Transverse colon (tissue), 4 donors: ENCODE data around the gene MCM3AP. TPM values are rescaled to one million over a fixed set of nuclear protein-coding genes. Genes with fewer than 3 reads are reported as not detected.

ENCODE experiments used
- DNase-seq: peaks from one replicate; pipeline ENCODE4 v3.0.0-alpha.2; 2019
- H3K27ac ChIP-seq, 4 donors: fragments of 200-600 bp; sonication (generic); 2 replicates each; pipeline ENCODE4 v1.5.1; 2016 to 2018; ENCODE audit warnings: inconsistent platforms in 4 of 4
- H3K27me3 ChIP-seq: fragments of 200-600 bp; sonication (generic); 2 replicates; pipeline ENCODE4 v1.5.1; 2017; ENCODE audit warnings: inconsistent platforms
- H3K36me3 ChIP-seq, 4 donors: fragments of 200-600 bp; sonication (generic); 2 replicates each; pipeline ENCODE4 v1.5.1; 2017 to 2019; ENCODE audit warnings: inconsistent platforms in 4 of 4
- H3K4me1 ChIP-seq, 4 donors: fragments of 200-600 bp; sonication (generic); 2 replicates each; pipeline ENCODE4 v1.5.1; 2017 to 2020; ENCODE audit warnings: inconsistent platforms in 4 of 4
- H3K4me3 ChIP-seq, 4 donors: fragments of 200-600 bp; sonication (generic); 1 replicate in 1 of 4; 2 replicates in 3 of 4; pipeline versions ENCODE4 v1.5.1 to v1.6.1; 2017 to 2019; ENCODE audit warnings: inconsistent platforms in 4 of 4
- H3K9me3 ChIP-seq, 2 donors: fragments of 200-600 bp; sonication (generic); 2 replicates each; pipeline ENCODE4 v1.5.1; 2017 to 2019; ENCODE audit warnings: inconsistent platforms in 2 of 2
- EP300 ChIP-seq: sonication (generic); formaldehyde crosslinking; IDR thresholded peaks from one replicate; pipeline ENCODE4 v1.6.1; 2017; ENCODE audit warnings: antibody characterized with exemption, low read depth
- POLR2A ChIP-seq: fragments of 450-650 bp; IDR thresholded peaks from one replicate; pipeline ENCODE4 v1.6.1; 2016; ENCODE audit warnings: antibody characterized with exemption, mild to moderate bottlenecking, moderate library complexity
- POLR2AphosphoS5 ChIP-seq, 3 donors: sonication (generic); formaldehyde crosslinking; IDR thresholded peaks; one replicate each; pipeline ENCODE4 v1.6.1; 2016; ENCODE audit warnings: antibody characterized with exemption in 3 of 3
- WGBS, 2 donors: methylation state at CpG; one replicate each; pipeline ENCODE4 v1.1.5; 2018; ENCODE audit warnings: low coverage in 1 of 2; 5-methylcytosine and 5-hydroxymethylcytosine counted together
- in situ Hi-C, 4 donors: fragments of 200-750 bp; cut with MboI; loops; one replicate each; pipeline versions ENCODE4 v1.15.0 to v1.15.1; 2017; ENCODE audit warnings: low sequenced_read_pairs in 3 of 4, low pct_ligation_motif_present in 1 of 4, low pct_unique_long_range_greater_than_20kb in 1 of 4
- intact Hi-C: fragments of 100-400 bp; cut with DNase I; formaldehyde crosslinking; loops from one replicate; pipeline ENCODE4 v1.15.1; 2023; ENCODE audit warnings: low total_unique reads
- total RNA-seq, 4 donors: library from RNA; depleted of rRNA; stranded (reverse); fragments of >200 nt; gene quantifications; one replicate each; pipeline ENCODE4 v1.1.0, GENCODE V29; 2016
- TF ChIP-seq, protein P1 (sequence below), 5 experiments: fragments of 200-600 bp in 3 of 5; fragments of 450-650 bp in 2 of 5; sonication (generic) in 3 of 5; IDR thresholded peaks; 1 replicate in 2 of 5; 2 replicates in 3 of 5; pipeline ENCODE4 v1.5.1; 2016 to 2017; ENCODE audit warnings: antibody characterized with exemption in 5 of 5, inconsistent platforms in 3 of 5, mild to moderate bottlenecking in 2 of 5, moderate library complexity in 1 of 5

MCM3AP gene
- total RNA-seq, 4 donors from 2014 or later = 87.4 to 348 (median 108) TPM

DNA sequence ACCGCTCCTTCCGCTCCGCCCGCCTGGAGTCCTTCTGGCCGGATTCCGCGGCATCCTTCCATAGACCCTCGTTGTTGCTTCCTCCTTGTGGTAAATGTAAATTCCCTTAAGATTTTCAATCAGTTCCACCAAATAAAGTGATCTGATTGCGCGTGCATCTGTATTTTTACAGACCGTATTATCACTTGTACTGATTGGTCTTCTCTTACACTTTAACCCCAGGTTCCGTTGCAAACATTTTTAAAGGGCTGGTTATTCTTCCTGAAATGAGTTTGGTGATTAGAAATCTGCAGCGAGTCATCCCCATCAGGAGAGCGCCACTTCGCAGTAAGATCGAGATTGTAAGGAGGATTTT is 1.2 kb upstream of the MCM3AP start:
- intact Hi-C loops (no loop called here), in situ Hi-C loops (no loop called here)
- Histone ChIP-seq H3K36me3 (peaks cover 0 to 10% (median 2%) of the 10 kb centered on the region in 4 donors), H3K4me1 (peaks cover 20 to 59% (median 50%) of the 10 kb centered on the region in 4 donors), H3K27ac (peak overlapping the region; percentile 98 to 99 (median 98)), H3K9me3 (no peaks in the 10 kb centered on the region), H3K27me3 (no peaks in the 10 kb centered on the region), H3K4me3 (peak overlapping the region; percentile 79 to 92 (median 86))
- TF ChIP-seq, protein P1, sequence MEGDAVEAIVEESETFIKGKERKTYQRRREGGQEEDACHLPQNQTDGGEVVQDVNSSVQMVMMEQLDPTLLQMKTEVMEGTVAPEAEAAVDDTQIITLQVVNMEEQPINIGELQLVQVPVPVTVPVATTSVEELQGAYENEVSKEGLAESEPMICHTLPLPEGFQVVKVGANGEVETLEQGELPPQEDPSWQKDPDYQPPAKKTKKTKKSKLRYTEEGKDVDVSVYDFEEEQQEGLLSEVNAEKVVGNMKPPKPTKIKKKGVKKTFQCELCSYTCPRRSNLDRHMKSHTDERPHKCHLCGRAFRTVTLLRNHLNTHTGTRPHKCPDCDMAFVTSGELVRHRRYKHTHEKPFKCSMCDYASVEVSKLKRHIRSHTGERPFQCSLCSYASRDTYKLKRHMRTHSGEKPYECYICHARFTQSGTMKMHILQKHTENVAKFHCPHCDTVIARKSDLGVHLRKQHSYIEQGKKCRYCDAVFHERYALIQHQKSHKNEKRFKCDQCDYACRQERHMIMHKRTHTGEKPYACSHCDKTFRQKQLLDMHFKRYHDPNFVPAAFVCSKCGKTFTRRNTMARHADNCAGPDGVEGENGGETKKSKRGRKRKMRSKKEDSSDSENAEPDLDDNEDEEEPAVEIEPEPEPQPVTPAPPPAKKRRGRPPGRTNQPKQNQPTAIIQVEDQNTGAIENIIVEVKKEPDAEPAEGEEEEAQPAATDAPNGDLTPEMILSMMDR (IDR thresholded peaks at IDR 0.05) = no peak
- TF ChIP-seq POLR2A (no peak), EP300 (no peak), POLR2AphosphoS5 (IDR thresholded peaks at IDR 0.05) (no peak)
- 0 to 1% methylated on average over 8 to 16 of the region's 16 CpGs for WGBS, 2 donors
- no peak for DNase-seq

DNA sequence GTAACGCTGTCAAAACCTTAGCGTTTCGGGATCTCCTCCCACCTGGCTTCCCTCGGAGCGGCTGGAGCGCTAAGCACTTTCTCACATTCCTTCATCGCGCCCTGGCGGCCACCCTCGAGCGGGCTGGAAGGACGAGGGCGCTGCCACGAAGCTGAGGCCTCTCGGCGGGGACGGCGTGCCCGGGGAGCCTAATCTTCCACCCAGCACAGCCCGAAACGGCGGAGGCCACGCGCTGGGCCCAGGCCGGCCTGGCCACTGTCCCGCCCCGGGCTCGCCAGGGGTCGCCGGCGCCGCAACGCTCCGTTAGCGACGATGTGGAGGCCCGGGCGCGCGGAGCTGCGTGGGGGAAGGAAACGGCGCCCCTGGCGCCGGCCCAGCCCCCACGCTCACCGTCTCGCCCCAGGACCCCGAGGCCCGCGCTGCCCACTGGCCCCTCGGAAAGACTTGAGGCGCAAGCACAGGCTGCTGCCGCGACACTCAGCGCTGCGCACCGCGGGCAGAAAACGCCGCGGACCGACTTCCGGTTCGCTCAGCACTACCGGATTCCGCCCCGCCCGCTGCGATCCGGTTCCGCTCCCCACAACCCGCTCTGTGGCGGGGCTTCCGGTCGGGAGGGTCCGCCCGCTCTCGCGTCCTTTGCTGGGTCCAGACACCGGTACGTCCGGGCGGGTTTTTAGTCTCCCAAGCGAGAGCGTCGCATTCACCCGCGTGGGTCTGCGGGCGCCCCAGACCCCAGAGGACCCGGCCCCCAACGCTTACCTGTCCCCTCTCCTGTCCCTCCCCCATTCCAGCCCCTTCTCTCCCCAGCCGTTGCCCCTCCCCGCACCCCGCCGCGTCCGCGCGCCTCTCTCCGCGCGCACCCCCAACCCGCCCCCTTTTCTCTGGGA is 593 bp upstream of the MCM3AP start, which contains the start of gene YBEY:
TSS of gene YBEY (plus strand) at position 582 of the 887 bp plus-strand sequence. CDS start 572 bp downstream, outside the sequence.
- Histone ChIP-seq H3K4me3 (peak within 1 kb of the TSS; percentile 79 to 92 (median 86)), H3K9me3 (no peaks in the 10 kb centered on the region), H3K27me3 (no peaks in the 10 kb centered on the region), H3K4me1 (peaks cover 24 to 60% (median 55%) of the 10 kb centered on the region in 4 donors), H3K36me3 (peaks cover 0 to 15% (median 4%) of the 10 kb centered on the region in 4 donors), H3K27ac (peak within 1 kb of the TSS; percentile 98 to 99 (median 98))
- TF ChIP-seq POLR2AphosphoS5 (IDR thresholded peaks at IDR 0.05) (peak; percentile 73 to 91 (median 80)), EP300 (no peak), POLR2A (peak; percentile 88)
- TF ChIP-seq, protein P1 (IDR thresholded peaks at IDR 0.05) = peak; percentile 26 to 64 (median 47)
- in situ Hi-C loops = no loop called here
- intact Hi-C loops = no loop called here
- peak; percentile 93 for DNase-seq
- WGBS, 2 donors = 0 to 2% methylated on average over 4 to 56 of the region's 105 CpGs

DNA sequence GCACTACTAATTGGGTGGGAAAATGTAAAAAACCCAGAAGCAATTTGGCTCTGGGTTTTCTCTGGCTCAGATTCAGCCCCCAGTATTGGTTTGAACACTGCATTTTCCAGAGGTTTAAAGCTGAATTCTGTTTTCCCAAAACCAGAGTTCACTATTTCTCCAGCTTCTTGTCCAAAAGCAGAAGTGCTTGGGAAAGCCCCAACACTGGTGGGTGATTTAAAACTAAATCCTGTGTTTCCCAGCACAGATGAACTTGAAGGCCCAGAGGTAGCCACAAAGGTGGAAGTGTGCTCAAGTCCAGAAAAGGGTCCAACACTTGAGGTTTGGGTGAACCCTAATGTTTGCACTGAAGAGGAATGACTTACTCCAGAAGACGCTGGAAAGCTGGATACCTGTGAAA is 678 bp downstream of the MCM3AP start:
- intact Hi-C loops = no loop called here
- no peaks in the 10 kb centered on the region for H3K9me3 ChIP-seq
- H3K4me3 ChIP-seq = peak overlapping the region in 2 of 4 donors; percentile 86 to 92
- peak overlapping the region; percentile 98 to 99 (median 98) for H3K27ac ChIP-seq
- in situ Hi-C loops = no loop called here
- TF ChIP-seq POLR2A = no peak
- TF ChIP-seq, protein P1 (IDR thresholded peaks at IDR 0.05) = no peak
- no peak for TF ChIP-seq EP300
- no peak for TF ChIP-seq POLR2AphosphoS5 (IDR thresholded peaks at IDR 0.05)
- peaks cover 24 to 60% (median 55%) of the 10 kb centered on the region in 4 donors for H3K4me1 ChIP-seq
- no peak for DNase-seq
- H3K36me3 ChIP-seq = peaks cover 0 to 25% (median 8%) of the 10 kb centered on the region in 4 donors
- 69 to 83% methylated on average over 1 of the region's 1 CpG for WGBS, 2 donors
- no peaks in the 10 kb centered on the region for H3K27me3 ChIP-seq

DNA sequence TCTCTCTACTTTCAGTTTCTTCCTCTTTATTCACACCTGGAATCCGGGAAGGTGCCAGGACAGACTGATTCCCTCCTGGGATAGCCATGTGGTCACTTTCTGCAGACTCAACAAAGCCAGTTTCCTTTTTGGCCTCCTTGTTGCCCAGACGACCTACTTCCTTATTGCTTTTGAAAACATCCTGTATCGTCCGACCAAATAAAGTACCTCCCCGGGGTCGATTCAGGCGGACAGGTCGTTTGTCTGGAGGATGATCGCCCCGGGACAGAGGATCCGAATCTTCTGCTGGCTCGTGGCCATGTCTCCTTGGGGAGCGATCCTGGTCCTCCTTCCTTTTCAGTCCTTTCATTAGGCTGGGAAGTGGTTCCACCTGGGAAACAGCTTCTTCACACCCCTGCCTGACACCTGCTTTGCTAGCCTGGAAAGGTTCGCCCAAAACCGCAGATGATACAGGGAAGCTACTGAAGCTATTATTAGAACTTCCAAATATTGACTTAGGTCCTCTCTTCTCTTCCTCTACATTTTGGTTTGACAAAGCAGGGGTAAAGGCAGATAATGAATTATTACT is 1.2 kb downstream of the MCM3AP start:
- Histone ChIP-seq H3K27ac (peak overlapping the region; percentile 46 to 99 (median 98)), H3K4me3 (peak overlapping the region in 1 of 4 donors; percentile 86), H3K36me3 (peaks cover 0 to 30% (median 11%) of the 10 kb centered on the region in 4 donors), H3K4me1 (peaks cover 24 to 60% (median 55%) of the 10 kb centered on the region in 4 donors), H3K9me3 (no peaks in the 10 kb centered on the region), H3K27me3 (no peaks in the 10 kb centered on the region)
- intact Hi-C loops = no loop called here
- TF ChIP-seq EP300 (no peak), POLR2A (no peak), POLR2AphosphoS5 (IDR thresholded peaks at IDR 0.05) (no peak)
- TF ChIP-seq, protein P1 (IDR thresholded peaks at IDR 0.05) = no peak
- in situ Hi-C loops = no loop called here
- 30 to 48% methylated on average over 2 to 15 of the region's 15 CpGs for WGBS, 2 donors
- DNase-seq = peak; percentile 36
